Ammon's horn (tissue), 1 donor: ENCODE results near the gene ZFHX2.

Experiments used
- DNase-seq: peaks from one replicate; pipeline ENCODE4 v3.0.0-alpha.2; 2016; ENCODE audit warnings: low spot score

ZFHX2 gene

GRCh38 chr14:23572836-23573235, 21.3 kb upstream of the ZFHX2 start:
- no peak for DNase-seq

- no peak for DNase-seq
Measured at GRCh38 chr14:23572524-23572828, 20.9 kb upstream of the ZFHX2 start.

GRCh38 chr14:23571701-23572523, 20.3 kb upstream of the ZFHX2 start:
- DNase-seq: no peak

GRCh38 chr14:23570806-23571483, 19.4 kb upstream of the ZFHX2 start:
- DNase-seq: peak; percentile 1

- DNase-seq: peak; percentile 90
Measured at GRCh38 chr14:23569443-23570151, 18.0 kb upstream of the ZFHX2 start.

GRCh38 chr14:23568600-23569331, 17.2 kb upstream of the ZFHX2 start:
- peak; percentile 52 for DNase-seq

- peak; percentile 4 for DNase-seq
Measured at GRCh38 chr14:23568021-23568599, 16.5 kb upstream of the ZFHX2 start.

- peak; percentile 74 for DNase-seq
Measured at GRCh38 chr14:23567186-23568020, 15.8 kb upstream of the ZFHX2 start, which contains the start of gene AP1G2. Gene AP1G2, minus strand, starts transcription at chr14:23567791. Its CDS starts 477 bp downstream, at chr14:23567314.

GRCh38 chr14:23566778-23567185, 15.2 kb upstream of the ZFHX2 start:
- DNase-seq: no peak

GRCh38 chr14:23566112-23566777, 14.7 kb upstream of the ZFHX2 start:
- DNase-seq: no peak

GRCh38 chr14:23565626-23566025, 14.1 kb upstream of the ZFHX2 start:
- no peak for DNase-seq

- no peak for DNase-seq
Measured at GRCh38 chr14:23564876-23565275, 13.3 kb upstream of the ZFHX2 start.

GRCh38 chr14:23564181-23564812, 12.7 kb upstream of the ZFHX2 start:
- DNase-seq: no peak

GRCh38 chr14:23563473-23564180, 12.1 kb upstream of the ZFHX2 start:
- no peak for DNase-seq

GRCh38 chr14:23562822-23563472, 11.4 kb upstream of the ZFHX2 start:
- peak; percentile 73 for DNase-seq

- no peak for DNase-seq
Measured at GRCh38 chr14:23561873-23562821, 10.6 kb upstream of the ZFHX2 start.

- DNase-seq: no peak
Measured at GRCh38 chr14:23561259-23561658, 9.7 kb upstream of the ZFHX2 start.
